ENCODE measurements around the gene CORO1A. TPM values are rescaled to one million over a fixed set of nuclear protein-coding genes. Genes with fewer than 3 reads are reported as not detected.
"Not testable (repeated sequence)": the region's sequence is repeated elsewhere in the genome, so short reads cannot be mapped to it uniquely, and the experiment has no call there.

Gene CORO1A
- total and polyA plus RNA-seq, 8 donors: 16.0 to 172 (median 20.3) TPM

GRCh38 chr16:30186782-30187555, 3.6 kb downstream of the CORO1A start:
- Histone ChIP-seq H3K9me3 (no peaks in the 10 kb centered on the region), H3K27me3 (no peaks in the 10 kb centered on the region), H3K4me1 (peaks cover 3 to 48% of the 10 kb centered on the region in 2 donors), H3K27ac (peak overlapping the region; percentile 13 to 97), H3K36me3 (peaks cover 0 to 24% of the 10 kb centered on the region in 2 donors), H3K4me3 (peak overlapping the region in 1 of 2 donors; percentile 76)
- peak in 2 of 4 donors; percentile 75 to 94 for DNase-seq
- ATAC-seq: peak; percentile 41
- peak; percentile 47 to 81 for TF ChIP-seq CTCF (IDR thresholded peaks at IDR 0.05)
- intact Hi-C loops (cut with DNase I): no loop called here

DNA sequence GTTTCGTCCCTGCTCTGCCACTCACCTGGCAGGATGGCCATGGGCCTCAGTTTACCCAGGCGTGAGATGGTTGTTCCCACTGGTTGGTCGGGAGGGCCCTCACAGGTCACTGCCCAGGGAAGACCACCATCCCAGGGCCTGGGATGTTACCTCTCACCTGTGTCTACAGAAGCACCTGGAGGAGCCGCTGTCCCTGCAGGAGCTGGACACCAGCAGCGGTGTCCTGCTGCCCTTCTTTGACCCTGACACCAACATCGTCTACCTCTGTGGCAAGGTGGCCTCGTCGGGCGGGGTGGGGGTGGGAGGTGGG, 4.1 kb downstream of the CORO1A start:
- Histone ChIP-seq H3K36me3 (peaks cover 0 to 24% of the 10 kb centered on the region in 2 donors), H3K4me3 (peak overlapping the region in 1 of 2 donors; percentile 76), H3K27ac (peak overlapping the region in 1 of 2 donors; percentile 97), H3K27me3 (no peaks in the 10 kb centered on the region), H3K9me3 (no peaks in the 10 kb centered on the region), H3K4me1 (peaks cover 3 to 43% of the 10 kb centered on the region in 2 donors)
- ATAC-seq (no peak), DNase-seq (no peak)
- TF ChIP-seq CTCF (IDR thresholded peaks at IDR 0.05): no peak
- intact Hi-C loops (cut with DNase I): no loop called here

GRCh38 chr16:30187971-30188561, 4.7 kb downstream of the CORO1A start:
- intact Hi-C loops (cut with DNase I): no loop called here

DNA sequence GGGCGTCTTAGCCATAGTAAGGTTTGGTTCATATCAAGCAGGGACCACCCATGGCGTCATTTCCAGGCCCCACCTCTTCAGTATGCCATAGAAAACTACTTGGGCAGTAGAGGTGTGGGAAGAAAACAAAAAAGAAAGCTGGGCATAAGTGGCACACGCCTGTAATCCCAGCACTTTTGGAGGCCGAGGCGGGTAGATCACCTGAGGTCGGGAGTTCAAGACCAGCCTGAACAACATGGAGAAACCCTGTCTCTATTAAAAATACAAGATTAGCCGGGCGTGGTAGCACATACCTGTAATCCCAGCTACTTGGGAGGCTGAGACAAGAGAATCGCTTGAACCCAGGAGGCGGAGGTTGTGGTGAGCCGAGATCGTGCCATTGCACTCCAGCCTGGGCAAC, 7.8 kb downstream of the CORO1A start:
- H3K27me3 ChIP-seq; H3K4me3 ChIP-seq; H3K9me3 ChIP-seq; ATAC-seq; DNase-seq; intact Hi-C loops (cut with DNase I); H3K27ac ChIP-seq: not testable (repeated sequence)
- H3K36me3 ChIP-seq: peaks cover 0 to 23% of the 10 kb centered on the region in 2 donors
- peaks cover 0 to 21% of the 10 kb centered on the region in 2 donors for H3K4me1 ChIP-seq

More at GRCh38 chr16:30187971-30188561, 4.7 kb downstream of the CORO1A start:
- peaks cover 0 to 24% of the 10 kb centered on the region in 2 donors for H3K36me3 ChIP-seq
- H3K4me3 ChIP-seq: no peak overlapping the region
- H3K9me3 ChIP-seq: no peaks in the 10 kb centered on the region
- peaks cover 3 to 38% of the 10 kb centered on the region in 2 donors for H3K4me1 ChIP-seq
- DNase-seq (peak in 2 of 4 donors; percentile 35 to 72), ATAC-seq (no peak)
- no peak for TF ChIP-seq CTCF (IDR thresholded peaks at IDR 0.05)
- H3K27me3 ChIP-seq: no peaks in the 10 kb centered on the region
- H3K27ac ChIP-seq: peak overlapping the region in 1 of 2 donors; percentile 97

- intact Hi-C loops (cut with DNase I); H3K27me3 ChIP-seq; H3K4me3 ChIP-seq; H3K4me1 ChIP-seq; H3K36me3 ChIP-seq; H3K27ac ChIP-seq; DNase-seq; H3K9me3 ChIP-seq: not testable (repeated sequence)
- peak; percentile 41 for ATAC-seq
These were observed 9.7 kb downstream of the CORO1A start for GRCh38 chr16:30193098-30193497.

DNA sequence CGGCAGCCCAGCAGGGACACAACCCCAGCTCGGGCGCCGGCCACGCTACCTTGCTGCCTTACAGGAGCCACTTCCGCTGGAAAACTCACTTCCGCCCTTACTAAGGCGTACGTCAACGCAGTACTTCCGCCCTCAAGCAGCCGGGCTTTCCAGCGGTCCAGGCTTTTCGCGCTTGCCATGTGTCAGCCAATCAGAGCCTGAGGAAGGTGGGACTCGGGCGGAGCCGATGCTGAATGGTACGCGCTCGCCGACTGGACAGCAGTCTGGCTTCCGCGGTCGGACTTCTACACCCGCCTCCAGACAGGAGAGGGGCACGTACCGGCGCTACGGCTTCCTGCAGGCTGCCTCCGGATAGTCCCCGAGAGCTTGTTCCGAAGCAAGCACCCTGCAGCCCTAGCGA, 10.2 kb downstream of the CORO1A start, which contains the start of the genes BOLA2B and SLX1A:
BOLA2B (minus strand) TSS at position 52 of the 400 bp plus-strand sequence. CDS start 71 bp downstream, outside the sequence.
SLX1A (plus strand) TSS at position 261 of the 400 bp plus-strand sequence. CDS start 210 bp downstream, outside the sequence.
- H3K36me3 ChIP-seq; intact Hi-C loops (cut with DNase I); H3K27me3 ChIP-seq; H3K27ac ChIP-seq; H3K9me3 ChIP-seq; DNase-seq; H3K4me1 ChIP-seq: not testable (repeated sequence)
- H3K4me3 ChIP-seq: peak within 1 kb of the TSS; percentile 40 to 44
- ATAC-seq: peak; percentile 95

DNA sequence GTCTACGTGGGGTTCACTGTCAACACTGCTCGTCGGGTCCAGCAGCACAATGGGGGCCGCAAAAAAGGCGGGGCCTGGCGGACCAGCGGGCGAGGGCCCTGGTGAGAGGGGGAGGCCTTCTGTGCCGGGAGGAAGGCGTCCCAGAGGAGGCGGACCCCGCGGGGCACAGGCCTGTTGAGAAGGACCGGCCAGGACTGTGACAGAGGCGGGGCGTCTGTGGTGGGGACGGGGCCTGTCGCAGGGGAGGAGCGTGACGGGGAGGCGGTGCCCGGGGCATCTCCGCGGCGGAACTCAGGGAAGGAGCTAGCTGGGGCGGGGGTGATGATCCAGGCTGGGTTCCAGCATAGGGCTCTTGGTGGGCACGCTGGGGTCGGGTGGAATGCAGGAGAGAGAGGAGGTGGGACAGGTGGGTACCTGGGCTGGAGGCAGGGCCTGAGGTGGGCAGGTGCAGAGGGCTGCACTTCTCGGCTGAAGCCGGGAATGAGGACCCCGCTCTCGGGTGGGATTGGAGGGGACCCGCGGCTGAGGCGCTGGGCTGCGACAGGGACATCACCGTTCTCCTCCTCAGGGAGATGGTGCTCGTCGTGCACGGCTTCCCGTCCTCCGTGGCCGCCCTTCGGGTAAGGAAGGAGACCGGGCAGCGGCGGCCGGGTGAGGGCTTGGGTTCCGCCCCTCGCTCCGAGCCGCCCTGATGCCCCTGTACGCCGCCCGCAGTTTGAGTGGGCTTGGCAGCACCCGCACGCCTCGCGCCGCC, 10.9 kb downstream of the CORO1A start:
- H3K27me3 ChIP-seq; H3K9me3 ChIP-seq; H3K27ac ChIP-seq; H3K4me1 ChIP-seq; H3K36me3 ChIP-seq; intact Hi-C loops (cut with DNase I): not testable (repeated sequence)
- H3K4me3 ChIP-seq: peak overlapping the region; percentile 40 to 44
- peak; percentile 87 for ATAC-seq
- DNase-seq: peak in 1 of 4 donors; percentile 77

- H3K27ac ChIP-seq; intact Hi-C loops (cut with DNase I); DNase-seq; H3K4me3 ChIP-seq; H3K4me1 ChIP-seq; H3K9me3 ChIP-seq; ATAC-seq; H3K36me3 ChIP-seq; H3K27me3 ChIP-seq: not testable (repeated sequence)
These were observed 13.6 kb downstream of the CORO1A start for GRCh38 chr16:30197001-30197400.

- DNase-seq; H3K4me3 ChIP-seq; H3K36me3 ChIP-seq; intact Hi-C loops (cut with DNase I); H3K9me3 ChIP-seq; H3K27ac ChIP-seq; H3K27me3 ChIP-seq; H3K4me1 ChIP-seq: not testable (repeated sequence)
- peak; percentile 75 for ATAC-seq
These were observed 15.6 kb downstream of the CORO1A start, which contains the start of gene SULT1A3 for GRCh38 chr16:30199049-30199448. TSS of gene SULT1A3 (plus strand) at chr16:30199255. CDS start at chr16:30200729, 1,474 bp downstream.

Measured in left lung (tissue), 10 donors.